NT2/D1 (cell line): Measurements from ENCODE around the gene MRPL16.
"Not testable (repeated sequence)": the region's sequence is repeated elsewhere in the genome, so short reads cannot be mapped to it uniquely, and the experiment has no call there.

Experiments
- DNase-seq: peaks from one replicate; pipeline ENCODE4 v3.0.0-alpha.2; 2011; ENCODE audit warnings: low read depth, low spot score
- H3K27me3 ChIP-seq: 2 replicates; pipeline ENCODE4 v1.6.0; 2011; ENCODE audit warnings: mild to moderate bottlenecking; ENCODE audit not compliant: insufficient read length, insufficient read depth
- H3K36me3 ChIP-seq: 2 replicates; pipeline ENCODE4 v1.6.1; 2011; ENCODE audit warnings: mild to moderate bottlenecking, low read length, mixed read lengths; ENCODE audit not compliant: insufficient read depth, insufficient read length
- H3K4me1 ChIP-seq: 2 replicates; pipeline ENCODE4 v1.5.1; 2011; ENCODE audit not compliant: insufficient read depth, insufficient read length
- H3K4me3 ChIP-seq: 2 replicates; pipeline ENCODE4 v1.5.1; 2011; ENCODE audit warnings: low read depth; ENCODE audit not compliant: insufficient read length
- H3K9ac ChIP-seq: 2 replicates; pipeline ENCODE4 v1.6.0; 2011; ENCODE audit warnings: low read depth; ENCODE audit not compliant: insufficient read length
- H3K9me3 ChIP-seq: 2 replicates; pipeline ENCODE4 v1.5.1; 2011; ENCODE audit warnings: mild to moderate bottlenecking, low read length; ENCODE audit not compliant: insufficient read depth
- SUZ12 ChIP-seq: IDR thresholded peaks from 2 replicates; pipeline ENCODE4 v1.6.1; 2011; ENCODE audit not compliant: insufficient read length, insufficient read depth; ENCODE audit errors: extremely low read depth
- YY1 ChIP-seq: IDR thresholded peaks from 2 replicates; pipeline ENCODE4 v1.6.1; 2011; ENCODE audit not compliant: insufficient read length, insufficient read depth
- ZNF274 ChIP-seq: IDR thresholded peaks from 2 replicates; pipeline ENCODE4 v1.6.1; 2011; ENCODE audit warnings: mild to moderate bottlenecking, low read depth, low read length

Gene MRPL16

GRCh38 chr11:59792507-59792906 is 18.1 kb downstream of the MRPL16 start:
- Histone ChIP-seq H3K9ac (no peak overlapping the region), H3K27me3 (no peaks in the 10 kb centered on the region), H3K36me3 (peaks cover 98% of the 10 kb centered on the region), H3K4me3 (no peak overlapping the region), H3K9me3 (no peaks in the 10 kb centered on the region), H3K4me1 (no peaks in the 10 kb centered on the region)
- TF ChIP-seq ZNF274 (no peak), YY1 (no peak), SUZ12 (no peak)
- DNase-seq = no peak

GRCh38 chr11:59791639-59792038 is 18.9 kb downstream of the MRPL16 start:
- Histone ChIP-seq H3K27me3 (no peaks in the 10 kb centered on the region), H3K36me3 (peaks cover 97% of the 10 kb centered on the region), H3K9me3 (no peaks in the 10 kb centered on the region), H3K9ac (no peak overlapping the region), H3K4me1 (no peaks in the 10 kb centered on the region), H3K4me3 (no peak overlapping the region)
- no peak for DNase-seq
- TF ChIP-seq ZNF274 (no peak), YY1 (no peak), SUZ12 (no peak)

- peaks cover 70% of the 10 kb centered on the region for H3K36me3 ChIP-seq
- DNase-seq = no peak
- H3K9me3 ChIP-seq = peaks cover 9% of the 10 kb centered on the region; the same call in 1 of the 2 replicates
- H3K27me3 ChIP-seq = no peaks in the 10 kb centered on the region
- H3K4me1 ChIP-seq = no peaks in the 10 kb centered on the region
- H3K4me3 ChIP-seq = no peak overlapping the region
- no peak for TF ChIP-seq YY1
- no peak for TF ChIP-seq ZNF274
- TF ChIP-seq SUZ12 = no peak
- H3K9ac ChIP-seq = no peak overlapping the region
These were observed 22.8 kb downstream of the MRPL16 start for GRCh38 chr11:59787816-59788215.

GRCh38 chr11:59787255-59787588 is 23.4 kb downstream of the MRPL16 start:
- Histone ChIP-seq H3K4me1 (no peaks in the 10 kb centered on the region), H3K27me3 (no peaks in the 10 kb centered on the region), H3K36me3 (peaks cover 64% of the 10 kb centered on the region), H3K9me3 (peaks cover 9% of the 10 kb centered on the region; the same call in 1 of the 2 replicates), H3K9ac (no peak overlapping the region), H3K4me3 (no peak overlapping the region)
- TF ChIP-seq YY1 = no peak
- TF ChIP-seq SUZ12 = no peak
- TF ChIP-seq ZNF274 = no peak
- DNase-seq = no peak

- H3K9ac ChIP-seq = no peak overlapping the region
- H3K36me3 ChIP-seq = peaks cover 50% of the 10 kb centered on the region
- no peak for TF ChIP-seq YY1
- no peak for TF ChIP-seq ZNF274
- no peak for TF ChIP-seq SUZ12
- H3K4me3 ChIP-seq = no peak overlapping the region
- no peaks in the 10 kb centered on the region for H3K27me3 ChIP-seq
- no peaks in the 10 kb centered on the region for H3K4me1 ChIP-seq
- H3K9me3 ChIP-seq = peaks cover 9% of the 10 kb centered on the region; the same call in 1 of the 2 replicates
- no peak for DNase-seq
These were observed 24.8 kb downstream of the MRPL16 start for GRCh38 chr11:59785818-59786217.

- H3K36me3 ChIP-seq = peaks cover 48% of the 10 kb centered on the region
- not testable (repeated sequence) for H3K9ac ChIP-seq, H3K4me3 ChIP-seq, H3K9me3 ChIP-seq, H3K4me1 ChIP-seq, DNase-seq, H3K27me3 ChIP-seq
These were observed 26.1 kb downstream of the MRPL16 start for GRCh38 chr11:59784441-59784840.

GRCh38 chr11:59783632-59784090 is 26.9 kb downstream of the MRPL16 start:
- H3K36me3 ChIP-seq = peaks cover 45% of the 10 kb centered on the region
- no peaks in the 10 kb centered on the region for H3K27me3 ChIP-seq
- H3K9me3 ChIP-seq = peaks cover 9% of the 10 kb centered on the region; the same call in 1 of the 2 replicates
- DNase-seq = no peak
- no peaks in the 10 kb centered on the region for H3K4me1 ChIP-seq
- no peak overlapping the region for H3K9ac ChIP-seq
- no peak overlapping the region for H3K4me3 ChIP-seq
- TF ChIP-seq SUZ12 (no peak), YY1 (no peak), ZNF274 (no peak)

- Histone ChIP-seq H3K4me3 (no peak overlapping the region), H3K4me1 (peaks cover 2% of the 10 kb centered on the region), H3K9me3 (peaks cover 9% of the 10 kb centered on the region; the same call in 1 of the 2 replicates), H3K27me3 (no peaks in the 10 kb centered on the region), H3K36me3 (peaks cover 29% of the 10 kb centered on the region), H3K9ac (no peak overlapping the region)
- DNase-seq = no peak
- TF ChIP-seq SUZ12 = no peak
- TF ChIP-seq ZNF274 = no peak
- no peak for TF ChIP-seq YY1
These were observed 28.5 kb downstream of the MRPL16 start for GRCh38 chr11:59782080-59782479.
